Lower leg skin (tissue), 3 donors: ENCODE results near the gene LCA5L.

Experiments used
- POLR2A ChIP-seq, 2 donors: fragments of 450-650 bp; IDR thresholded peaks; one replicate each; pipeline ENCODE4 v1.6.1; 2016 to 2017; ENCODE audit warnings: antibody characterized with exemption in 2 of 2, mild to moderate bottlenecking in 1 of 2, moderate library complexity in 1 of 2
- TF ChIP-seq, protein P1 (sequence below), 3 donors: fragments of 450-650 bp; IDR thresholded peaks; one replicate each; pipeline ENCODE4 v1.5.1; 2016; ENCODE audit warnings: antibody characterized with exemption in 3 of 3, mild to moderate bottlenecking in 3 of 3, moderate library complexity in 2 of 3

DNA sequence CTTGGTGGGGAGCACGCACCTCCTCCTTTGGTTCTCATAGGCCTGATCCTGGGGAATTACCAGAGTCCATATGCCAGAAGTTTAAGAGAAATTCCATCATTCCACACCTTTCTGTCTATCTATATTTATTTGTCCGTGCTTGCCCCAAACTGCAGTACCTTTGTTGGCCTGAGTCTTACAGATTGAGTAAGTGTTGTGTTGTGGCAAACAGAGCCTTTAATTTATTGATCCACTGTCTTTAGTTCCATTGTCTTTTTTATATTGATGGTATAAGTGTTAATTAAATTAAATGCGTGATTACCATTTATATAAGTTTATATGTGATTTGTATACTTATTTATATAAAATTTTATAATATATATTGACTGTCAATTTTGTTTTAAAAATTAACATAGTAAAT, 11.1 kb upstream of the LCA5L start:
- TF ChIP-seq, protein P1, sequence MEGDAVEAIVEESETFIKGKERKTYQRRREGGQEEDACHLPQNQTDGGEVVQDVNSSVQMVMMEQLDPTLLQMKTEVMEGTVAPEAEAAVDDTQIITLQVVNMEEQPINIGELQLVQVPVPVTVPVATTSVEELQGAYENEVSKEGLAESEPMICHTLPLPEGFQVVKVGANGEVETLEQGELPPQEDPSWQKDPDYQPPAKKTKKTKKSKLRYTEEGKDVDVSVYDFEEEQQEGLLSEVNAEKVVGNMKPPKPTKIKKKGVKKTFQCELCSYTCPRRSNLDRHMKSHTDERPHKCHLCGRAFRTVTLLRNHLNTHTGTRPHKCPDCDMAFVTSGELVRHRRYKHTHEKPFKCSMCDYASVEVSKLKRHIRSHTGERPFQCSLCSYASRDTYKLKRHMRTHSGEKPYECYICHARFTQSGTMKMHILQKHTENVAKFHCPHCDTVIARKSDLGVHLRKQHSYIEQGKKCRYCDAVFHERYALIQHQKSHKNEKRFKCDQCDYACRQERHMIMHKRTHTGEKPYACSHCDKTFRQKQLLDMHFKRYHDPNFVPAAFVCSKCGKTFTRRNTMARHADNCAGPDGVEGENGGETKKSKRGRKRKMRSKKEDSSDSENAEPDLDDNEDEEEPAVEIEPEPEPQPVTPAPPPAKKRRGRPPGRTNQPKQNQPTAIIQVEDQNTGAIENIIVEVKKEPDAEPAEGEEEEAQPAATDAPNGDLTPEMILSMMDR (IDR thresholded peaks at IDR 0.05) = no peak
- no peak for TF ChIP-seq POLR2A (IDR thresholded peaks at IDR 0.05)
